Caco-2 (cell line): ENCODE data around the gene ADAMTS5. TPM values are rescaled to one million over a fixed set of nuclear protein-coding genes. Genes with fewer than 3 reads are reported as not detected.

Experiments
- BruUV-seq: library from RNA; stranded (reverse); fragments of 400-500 nt; replicated peaks from 2 replicates; lab custom pipeline; 2021; lab: Mats Ljungman, UMichigan
- CTCF ChIA-PET: fragments of 300-600 bp; sonication (Branson Sonifier 250); formaldehyde crosslinking; loops from one replicate; lab custom pipeline; 2022; ENCODE audit warnings: antibody characterized with exemption; lab: Charles Lee
- POLR2A ChIA-PET: fragments of 300-600 bp; sonication (Branson Sonifier 250); formaldehyde crosslinking; loops from one replicate; lab custom pipeline; 2022; ENCODE audit warnings: antibody characterized with exemption; lab: Charles Lee
- DNase-seq, 2 experiments: peaks; one replicate each; pipeline versions ENCODE4 v3.0.0 to v3.0.0-alpha.2; 2020 to 2022
- H3K27me3 ChIP-seq: replicated peaks from 2 replicates; pipeline ENCODE4 v1.6.0; 2011; ENCODE audit warnings: low read length; ENCODE audit not compliant: control insufficient read depth, insufficient read depth
- H3K36me3 ChIP-seq: 2 replicates; pipeline ENCODE4 v1.5.1; 2011; ENCODE audit warnings: low read length; ENCODE audit not compliant: control insufficient read depth, insufficient read depth
- H3K4me1 ChIP-seq: fragments of 250-450 bp; sonication (Bioruptor Pico); 2 replicates; pipeline ENCODE4 v1.5.1; 2020; ENCODE audit warnings: mild to moderate bottlenecking
- H3K4me3 ChIP-seq: 2 replicates; pipeline ENCODE4 v1.5.1; 2011; ENCODE audit warnings: low read depth, mild to moderate bottlenecking, control low read depth, low read length
- H3K9me3 ChIP-seq: fragments of 250-450 bp; sonication (Bioruptor Pico); 2 replicates; pipeline ENCODE4 v1.5.1; 2020; ENCODE audit warnings: mild to moderate bottlenecking, moderate library complexity
- H3K27ac Mint-ChIP-seq: one replicate; pipeline ENCODE4 v1.8.0; 2022; ENCODE audit warnings: mixed read lengths; ENCODE audit not compliant: unreplicated experiment
- H3K27me3 Mint-ChIP-seq: one replicate; pipeline ENCODE4 v1.8.0; 2022; ENCODE audit warnings: mixed read lengths; ENCODE audit not compliant: insufficient read depth, unreplicated experiment
- H3K36me3 Mint-ChIP-seq: one replicate; pipeline ENCODE4 v1.8.0; 2022; ENCODE audit warnings: mild to moderate bottlenecking, mixed read lengths; ENCODE audit not compliant: insufficient read depth, unreplicated experiment
- H3K4me1 Mint-ChIP-seq: one replicate; pipeline ENCODE4 v1.8.0; 2022; ENCODE audit warnings: low read depth, mixed read lengths; ENCODE audit not compliant: unreplicated experiment
- H3K4me3 Mint-ChIP-seq: one replicate; pipeline ENCODE4 v1.8.0; 2022; ENCODE audit warnings: mild to moderate bottlenecking, moderate library complexity, mixed read lengths; ENCODE audit not compliant: unreplicated experiment
- H3K9me3 Mint-ChIP-seq: one replicate; pipeline ENCODE4 v1.8.0; 2022; ENCODE audit warnings: mixed read lengths; ENCODE audit not compliant: unreplicated experiment
- CTCF ChIP-seq, 2 experiments: fragments of 200-600 bp in 1 of 2; IDR thresholded peaks; 1 replicate in 1 of 2; 2 replicates in 1 of 2; pipeline versions ENCODE4 v1.5.1 to v1.8.0; 2011 to 2022; ENCODE audit warnings: antibody characterized with exemption in 1 of 2, control low read depth in 1 of 2, inconsistent platforms in 1 of 2, low read depth in 1 of 2, low read length in 1 of 2, mild to moderate bottlenecking in 1 of 2, moderate library complexity in 1 of 2; ENCODE audit not compliant: insufficient read depth in 1 of 2, severe bottlenecking in 1 of 2, unreplicated experiment in 1 of 2
- intact Hi-C: fragments of 100-400 bp; cut with micrococcal nuclease; formaldehyde crosslinking; loops from one replicate; pipeline ENCODE4 v1.10.0; 2022; ENCODE audit not compliant: unreplicated experiment
- total RNA-seq: library from RNA; stranded (reverse); gene quantifications from 2 replicates; pipeline ENCODE4 v1.2.3, GENCODE V29; 2022

The ADAMTS5 gene
- total RNA-seq, 1 experiment from 2014 or later = not detected

DNA sequence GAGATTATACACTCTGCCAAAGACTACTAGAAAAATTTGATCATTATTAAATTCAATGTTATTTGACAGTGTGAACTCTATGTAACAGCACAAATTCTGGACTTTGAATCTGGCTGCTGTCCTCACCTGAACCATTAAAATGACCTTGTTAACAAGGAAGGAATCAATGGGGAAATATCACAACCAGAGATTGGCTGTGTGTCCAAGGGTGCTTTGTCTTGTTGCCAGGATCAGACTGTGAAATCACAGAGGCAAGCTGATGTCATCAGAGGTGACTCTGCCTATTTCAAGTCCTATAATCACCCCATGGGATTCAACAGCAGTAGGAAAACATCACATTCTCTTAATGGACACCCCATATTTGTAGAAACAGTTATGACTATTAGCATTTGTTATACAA, 46.8 kb downstream of the ADAMTS5 start:
- Histone ChIP-seq H3K4me3 (no peak overlapping the region), H3K9me3 (no peaks in the 10 kb centered on the region), H3K4me1 (0 out of 2 replicates have a peak, but pooled peaks cover 4% of the 10 kb centered on the region), H3K27me3 (no peaks in the 10 kb centered on the region), H3K36me3 (no peaks in the 10 kb centered on the region)
- intact Hi-C loops = no loop called here
- no peak overlapping the region for H3K4me3 Mint-ChIP-seq
- TF ChIP-seq CTCF (IDR thresholded peaks at IDR 0.05; ENCODE audit: insufficient read depth in 1 of 2, low read depth in 1 of 2, low read length in 1 of 2, severe bottlenecking in 1 of 2, unreplicated experiment in 1 of 2) = no peak
- no TSS peak for BruUV-seq
- no peaks in the 10 kb centered on the region for H3K27me3 Mint-ChIP-seq
- DNase-seq = no peak
- no peak overlapping the region for H3K27ac Mint-ChIP-seq
- peaks cover 6% of the 10 kb centered on the region for H3K9me3 Mint-ChIP-seq
- POLR2A ChIA-PET = no interaction called here
- H3K36me3 Mint-ChIP-seq = no peaks in the 10 kb centered on the region
- CTCF ChIA-PET = no interaction called here
- H3K4me1 Mint-ChIP-seq = peaks cover 6% of the 10 kb centered on the region

DNA sequence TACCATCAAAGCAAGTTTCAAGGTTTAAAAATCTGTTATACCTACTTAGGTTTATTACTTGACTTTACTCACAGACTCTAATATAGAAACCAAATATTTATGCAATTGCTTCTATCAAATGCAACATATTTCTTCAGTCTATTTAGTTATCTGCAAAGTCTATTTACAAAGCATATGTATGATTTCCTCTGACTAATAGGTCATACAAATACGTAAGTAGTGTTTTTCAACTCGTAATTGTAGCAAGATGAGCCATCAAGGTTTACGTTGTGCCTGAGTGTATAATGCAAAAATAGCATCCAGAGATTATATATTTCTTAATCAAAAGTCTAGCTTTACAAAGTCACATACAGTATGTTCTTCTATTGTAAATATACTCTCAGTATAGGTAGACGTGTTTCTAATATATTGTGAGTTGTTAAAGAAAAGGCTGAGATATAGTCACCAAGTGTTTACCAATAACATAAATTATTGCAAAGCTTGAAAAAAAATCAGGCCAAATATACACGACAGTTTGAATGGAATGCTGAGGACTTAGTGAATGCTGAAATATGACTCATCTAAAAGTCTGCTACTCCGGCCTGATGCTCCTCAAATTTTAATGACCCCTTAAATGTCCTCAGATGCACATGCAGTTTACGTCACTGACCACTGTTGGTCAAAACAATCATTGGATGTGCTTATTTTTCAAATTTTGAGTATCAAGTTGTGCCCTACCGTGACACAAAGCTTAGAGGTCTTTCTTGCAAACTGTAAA, 48.4 kb downstream of the ADAMTS5 start:
- H3K4me3 Mint-ChIP-seq = no peak overlapping the region
- H3K36me3 Mint-ChIP-seq = no peaks in the 10 kb centered on the region
- H3K36me3 ChIP-seq = no peaks in the 10 kb centered on the region
- no peaks in the 10 kb centered on the region for H3K27me3 ChIP-seq
- DNase-seq = no peak
- H3K27ac Mint-ChIP-seq = no peak overlapping the region
- BruUV-seq = no TSS peak
- ChIA-PET CTCF (no interaction called here), POLR2A (no interaction called here)
- no peaks in the 10 kb centered on the region; the same call in 1 of the 2 replicates for H3K9me3 ChIP-seq
- H3K9me3 Mint-ChIP-seq = peaks cover 22% of the 10 kb centered on the region
- intact Hi-C loops = no loop called here
- H3K4me1 ChIP-seq = 0 out of 2 replicates have a peak, but pooled peaks cover 4% of the 10 kb centered on the region
- H3K4me1 Mint-ChIP-seq = peaks cover 6% of the 10 kb centered on the region
- H3K27me3 Mint-ChIP-seq = no peaks in the 10 kb centered on the region
- H3K4me3 ChIP-seq = no peak overlapping the region
- TF ChIP-seq CTCF (IDR thresholded peaks at IDR 0.05; ENCODE audit: insufficient read depth in 1 of 2, low read depth in 1 of 2, low read length in 1 of 2, severe bottlenecking in 1 of 2, unreplicated experiment in 1 of 2) = no peak

DNA sequence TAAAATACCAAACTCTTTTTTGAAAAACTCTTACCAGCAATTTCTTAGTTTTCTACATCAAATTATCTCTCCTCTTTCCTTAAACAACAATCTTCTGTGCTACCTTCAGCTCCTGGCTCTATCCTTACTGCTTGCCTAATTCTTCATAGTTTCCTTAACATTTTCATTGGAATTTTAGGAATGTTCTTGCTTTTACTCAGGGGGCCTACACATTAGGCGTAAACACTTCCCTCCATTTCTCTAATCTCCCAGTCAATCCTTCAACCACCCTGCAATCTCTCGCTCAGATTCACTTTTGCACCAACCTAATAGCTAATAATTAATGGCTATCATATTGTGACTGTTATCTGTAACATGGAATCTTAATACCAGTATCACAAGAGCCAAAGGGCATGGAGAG, 50.1 kb downstream of the ADAMTS5 start:
- no TSS peak for BruUV-seq

More for the DNA sequence above, 50.1 kb downstream of the ADAMTS5 start:
- Histone ChIP-seq H3K4me1 (0 out of 2 replicates have a peak, but pooled peaks cover 4% of the 10 kb centered on the region), H3K27me3 (no peaks in the 10 kb centered on the region), H3K9me3 (no peaks in the 10 kb centered on the region; the same call in 1 of the 2 replicates), H3K36me3 (no peaks in the 10 kb centered on the region), H3K4me3 (no peak overlapping the region)
- ChIA-PET CTCF (no interaction called here), POLR2A (no interaction called here)
- H3K27me3 Mint-ChIP-seq = no peaks in the 10 kb centered on the region
- intact Hi-C loops = no loop called here
- H3K9me3 Mint-ChIP-seq = peaks cover 24% of the 10 kb centered on the region
- no peaks in the 10 kb centered on the region for H3K36me3 Mint-ChIP-seq
- H3K27ac Mint-ChIP-seq = no peak overlapping the region
- TF ChIP-seq CTCF (IDR thresholded peaks at IDR 0.05; ENCODE audit: insufficient read depth in 1 of 2, low read depth in 1 of 2, low read length in 1 of 2, severe bottlenecking in 1 of 2, unreplicated experiment in 1 of 2) = no peak
- DNase-seq = no peak
- H3K4me3 Mint-ChIP-seq = no peak overlapping the region
- peaks cover 6% of the 10 kb centered on the region for H3K4me1 Mint-ChIP-seq
